ENCODE data around the gene ARL14EPL.

Gene ARL14EPL

DNA sequence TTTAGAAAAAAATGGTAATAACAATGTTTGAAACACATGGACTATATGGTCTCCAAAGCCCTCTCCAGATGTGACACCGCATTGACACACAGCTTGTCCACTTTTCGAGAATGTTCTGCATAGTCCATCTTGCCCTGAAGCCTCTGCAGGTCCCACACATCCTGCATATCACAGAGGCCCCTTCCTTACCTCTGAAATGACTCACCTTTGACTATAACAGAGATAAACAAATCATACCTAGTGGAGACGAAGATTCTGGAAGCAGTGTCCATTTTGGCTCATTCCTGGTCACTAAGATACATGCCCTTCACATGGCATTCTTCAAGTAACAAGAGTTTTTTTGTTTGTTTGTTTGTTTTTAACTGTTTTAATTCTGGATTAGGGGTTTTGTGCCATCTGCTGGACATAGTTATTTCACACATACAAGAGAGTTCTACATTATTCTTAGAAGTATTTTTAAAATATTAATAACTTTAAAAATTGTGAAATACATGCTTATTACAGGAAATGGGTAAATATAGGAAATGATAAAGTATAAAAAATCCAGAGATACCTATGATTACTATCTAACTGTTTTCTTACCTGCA lies 5.1 kb downstream of the ARL14EPL start:
- H3K79me2 ChIP-seq (ENCODE audit: insufficient read depth, low read length): no peaks in the 10 kb centered on the region
- no peak overlapping the region for H3K4me3 ChIP-seq (ENCODE audit: low read depth, low read length, poor library complexity, severe bottlenecking)
- peaks cover 51% of the 10 kb centered on the region for H3K4me1 ChIP-seq (ENCODE audit: insufficient read depth, low read length, severe bottlenecking)
- no peaks in the 10 kb centered on the region for H3K9me2 ChIP-seq (ENCODE audit: low read depth, low read length)
- no peak overlapping the region for H3K9ac ChIP-seq (ENCODE audit: low read length)
- no peaks in the 10 kb centered on the region for H3K27me3 ChIP-seq (ENCODE audit: insufficient read depth, low read length)
- no peaks in the 10 kb centered on the region for H3F3A ChIP-seq (ENCODE audit: insufficient read depth, low read length)
- no peaks in the 10 kb centered on the region for H3K36me3 ChIP-seq (ENCODE audit: insufficient read depth, low read length)
- no peaks in the 10 kb centered on the region for H3K9me3 ChIP-seq (ENCODE audit: low read length)
- no peak overlapping the region for H2AFZ ChIP-seq (ENCODE audit: low read length)
- H3K27ac ChIP-seq (ENCODE audit: low read depth, low read length, poor library complexity, severe bottlenecking): no peak overlapping the region
- TF ChIP-seq, protein P1, sequence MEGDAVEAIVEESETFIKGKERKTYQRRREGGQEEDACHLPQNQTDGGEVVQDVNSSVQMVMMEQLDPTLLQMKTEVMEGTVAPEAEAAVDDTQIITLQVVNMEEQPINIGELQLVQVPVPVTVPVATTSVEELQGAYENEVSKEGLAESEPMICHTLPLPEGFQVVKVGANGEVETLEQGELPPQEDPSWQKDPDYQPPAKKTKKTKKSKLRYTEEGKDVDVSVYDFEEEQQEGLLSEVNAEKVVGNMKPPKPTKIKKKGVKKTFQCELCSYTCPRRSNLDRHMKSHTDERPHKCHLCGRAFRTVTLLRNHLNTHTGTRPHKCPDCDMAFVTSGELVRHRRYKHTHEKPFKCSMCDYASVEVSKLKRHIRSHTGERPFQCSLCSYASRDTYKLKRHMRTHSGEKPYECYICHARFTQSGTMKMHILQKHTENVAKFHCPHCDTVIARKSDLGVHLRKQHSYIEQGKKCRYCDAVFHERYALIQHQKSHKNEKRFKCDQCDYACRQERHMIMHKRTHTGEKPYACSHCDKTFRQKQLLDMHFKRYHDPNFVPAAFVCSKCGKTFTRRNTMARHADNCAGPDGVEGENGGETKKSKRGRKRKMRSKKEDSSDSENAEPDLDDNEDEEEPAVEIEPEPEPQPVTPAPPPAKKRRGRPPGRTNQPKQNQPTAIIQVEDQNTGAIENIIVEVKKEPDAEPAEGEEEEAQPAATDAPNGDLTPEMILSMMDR (IDR thresholded peaks at IDR 0.05; ENCODE audit: low read length): peak; percentile 41; the same call in 1 of the 2 replicates
- TF ChIP-seq EZH2 (IDR thresholded peaks at IDR 0.05; ENCODE audit: borderline replicate concordance, low read length): no peak
- H3K4me2 ChIP-seq (ENCODE audit: low read length): no peak overlapping the region
- H4K20me1 ChIP-seq (ENCODE audit: insufficient read depth, low read length): no peaks in the 10 kb centered on the region

DNA sequence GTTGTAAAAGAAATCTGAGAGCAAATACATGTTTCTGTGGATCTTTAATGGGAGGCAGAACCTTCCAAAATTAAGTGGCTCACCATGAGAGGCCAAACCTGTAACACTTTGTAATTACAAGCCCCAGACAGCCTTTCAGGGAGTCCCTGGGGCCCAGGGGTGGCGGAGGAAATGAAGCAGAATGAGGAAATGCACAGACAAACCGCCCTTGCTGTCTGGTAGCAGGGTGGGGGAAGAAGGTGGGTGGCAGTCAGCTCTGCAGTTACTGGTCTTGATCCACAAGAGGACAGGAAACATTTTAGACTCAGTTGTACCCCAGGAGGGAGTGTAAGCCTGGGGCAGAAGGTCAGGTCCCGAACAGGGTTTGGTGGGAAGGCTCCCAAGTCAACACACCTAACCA lies 6.5 kb downstream of the ARL14EPL start:
- TF ChIP-seq, protein P1 (IDR thresholded peaks at IDR 0.05; ENCODE audit: low read length): no peak
- no peaks in the 10 kb centered on the region for H3K27me3 ChIP-seq (ENCODE audit: insufficient read depth, low read length)
- H2AFZ ChIP-seq (ENCODE audit: low read length): peak overlapping the region; percentile 53
- peaks cover 38% of the 10 kb centered on the region for H3K4me1 ChIP-seq (ENCODE audit: insufficient read depth, low read length, severe bottlenecking)
- H3K9ac ChIP-seq (ENCODE audit: low read length): peak overlapping the region; percentile 27; the same call in 1 of the 2 replicates
- no peaks in the 10 kb centered on the region for H3K9me3 ChIP-seq (ENCODE audit: low read length)
- H3K27ac ChIP-seq (ENCODE audit: low read depth, low read length, poor library complexity, severe bottlenecking): peak overlapping the region; percentile 64
- no peaks in the 10 kb centered on the region for H3F3A ChIP-seq (ENCODE audit: insufficient read depth, low read length)
- no peaks in the 10 kb centered on the region for H3K36me3 ChIP-seq (ENCODE audit: insufficient read depth, low read length)
- no peaks in the 10 kb centered on the region for H4K20me1 ChIP-seq (ENCODE audit: insufficient read depth, low read length)
- no peaks in the 10 kb centered on the region for H3K9me2 ChIP-seq (ENCODE audit: low read depth, low read length)
- no peaks in the 10 kb centered on the region for H3K79me2 ChIP-seq (ENCODE audit: insufficient read depth, low read length)
- no peak overlapping the region for H3K4me3 ChIP-seq (ENCODE audit: low read depth, low read length, poor library complexity, severe bottlenecking)
- H3K4me2 ChIP-seq (ENCODE audit: low read length): peak overlapping the region; percentile 41; the same call in 1 of the 2 replicates

DNA sequence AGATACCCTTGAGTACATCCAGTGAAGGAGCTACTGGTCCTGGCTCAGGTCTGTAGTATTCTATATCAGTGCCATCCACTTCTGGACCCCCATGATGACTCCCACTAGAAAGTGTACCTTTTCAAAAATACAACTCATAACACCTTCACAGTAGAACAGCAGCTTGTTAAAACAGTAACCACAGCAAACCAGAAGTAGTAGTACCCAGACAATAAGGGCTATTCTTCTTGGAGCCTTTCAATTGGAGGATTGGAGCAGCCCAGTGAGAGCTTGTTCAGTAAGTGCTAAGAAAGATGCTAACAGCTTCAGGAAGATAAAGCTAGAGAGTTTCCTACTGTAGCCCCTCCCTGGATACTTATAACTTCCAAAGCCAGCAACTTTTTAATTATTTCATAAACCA lies 10.1 kb downstream of the ARL14EPL start:
- H3K4me1 ChIP-seq (ENCODE audit: insufficient read depth, low read length, severe bottlenecking): peaks cover 20% of the 10 kb centered on the region
- no peaks in the 10 kb centered on the region for H3K36me3 ChIP-seq (ENCODE audit: insufficient read depth, low read length)
- H3K27ac ChIP-seq (ENCODE audit: low read depth, low read length, poor library complexity, severe bottlenecking): no peak overlapping the region
- no peak overlapping the region for H3K4me2 ChIP-seq (ENCODE audit: low read length)
- no peaks in the 10 kb centered on the region for H4K20me1 ChIP-seq (ENCODE audit: insufficient read depth, low read length)
- no peaks in the 10 kb centered on the region for H3K9me3 ChIP-seq (ENCODE audit: low read length)
- H2AFZ ChIP-seq (ENCODE audit: low read length): no peak overlapping the region
- no peak overlapping the region for H3K9ac ChIP-seq (ENCODE audit: low read length)
- H3K27me3 ChIP-seq (ENCODE audit: insufficient read depth, low read length): no peaks in the 10 kb centered on the region
- H3F3A ChIP-seq (ENCODE audit: insufficient read depth, low read length): no peaks in the 10 kb centered on the region
- no peaks in the 10 kb centered on the region for H3K9me2 ChIP-seq (ENCODE audit: low read depth, low read length)
- TF ChIP-seq, protein P1 (IDR thresholded peaks at IDR 0.05; ENCODE audit: low read length): no peak
- no peak for TF ChIP-seq EZH2 (IDR thresholded peaks at IDR 0.05; ENCODE audit: borderline replicate concordance, low read length)
- no peak overlapping the region for H3K4me3 ChIP-seq (ENCODE audit: low read depth, low read length, poor library complexity, severe bottlenecking)
- H3K79me2 ChIP-seq (ENCODE audit: insufficient read depth, low read length): no peaks in the 10 kb centered on the region

Data from OCI-LY1 (cell line).